Prostate gland (tissue), 2 donors: ENCODE measurements around the gene TPST1. TPM values are rescaled to one million over a fixed set of nuclear protein-coding genes. Genes with fewer than 3 reads are reported as not detected.

Source experiments
- DNase-seq: peaks from one replicate; pipeline ENCODE4 v3.0.0-alpha.2; 2019; ENCODE audit warnings: low spot score
- H3K27ac ChIP-seq, 2 donors: fragments of 200-600 bp; sonication (generic); 2 replicates each; pipeline ENCODE4 v1.5.1; 2017 to 2019
- H3K27me3 ChIP-seq: fragments of 200-600 bp; sonication (generic); replicated peaks from 2 replicates; pipeline ENCODE4 v1.5.1; 2019; ENCODE audit not compliant: insufficient read depth
- H3K36me3 ChIP-seq, 2 donors: fragments of 200-600 bp; sonication (generic); 1 replicate in 1 of 2; 2 replicates in 1 of 2; pipeline versions ENCODE4 v1.5.1 to v1.8.1; 2017 to 2019
- H3K4me1 ChIP-seq: fragments of 200-600 bp; sonication (generic); replicated peaks from 2 replicates; pipeline ENCODE4 v1.5.1; 2019
- H3K4me3 ChIP-seq, 2 donors: fragments of 200-600 bp; sonication (generic); 2 replicates each; pipeline ENCODE4 v1.5.1; 2017 to 2019
- H3K9me3 ChIP-seq: fragments of 200-600 bp; sonication (generic); 2 replicates; pipeline ENCODE4 v1.5.1; 2017
- POLR2A ChIP-seq: fragments of 450-650 bp; IDR thresholded peaks from one replicate; pipeline ENCODE4 v1.6.1; 2016; ENCODE audit warnings: antibody characterized with exemption, mild to moderate bottlenecking
- POLR2AphosphoS5 ChIP-seq: sonication (generic); formaldehyde crosslinking; IDR thresholded peaks from one replicate; pipeline ENCODE4 v1.6.1; 2017; ENCODE audit warnings: antibody characterized with exemption
- WGBS: methylation state at CpG from one replicate; pipeline ENCODE4 v1.1.5; 2018; 5-methylcytosine and 5-hydroxymethylcytosine counted together
- intact Hi-C: fragments of 100-400 bp; cut with DNase I; formaldehyde crosslinking; loops from one replicate; pipeline ENCODE4 v1.14.2; 2022
- total RNA-seq, 2 donors: library from RNA; depleted of rRNA; stranded (reverse); fragments of >200 nt; gene quantifications; one replicate each; pipeline ENCODE4 v1.1.0, GENCODE V29; 2016
- TF ChIP-seq, protein P1 (sequence below), 4 experiments: fragments of 200-600 bp in 2 of 4; fragments of 450-650 bp in 2 of 4; sonication (generic) in 2 of 4; IDR thresholded peaks; 1 replicate in 3 of 4; 2 replicates in 1 of 4; pipeline ENCODE4 v1.5.1; 2016 to 2019; ENCODE audit warnings: antibody characterized with exemption in 4 of 4, mild to moderate bottlenecking in 2 of 4, moderate library complexity in 2 of 4

Gene TPST1
- total RNA-seq, 2 donors from 2014 or later = 9.9 to 21.4 TPM

GRCh38 chr7:66257481-66257880 lies 52.3 kb downstream of the TPST1 start:
- no peaks in the 10 kb centered on the region for H3K36me3 ChIP-seq
- 76% methylated on average over 4 of the region's 4 CpGs for WGBS
- intact Hi-C loops = no loop called here
- no peak overlapping the region for H3K4me3 ChIP-seq
- H3K27me3 ChIP-seq = no peaks in the 10 kb centered on the region
- no peak for DNase-seq
- TF ChIP-seq, protein P1, sequence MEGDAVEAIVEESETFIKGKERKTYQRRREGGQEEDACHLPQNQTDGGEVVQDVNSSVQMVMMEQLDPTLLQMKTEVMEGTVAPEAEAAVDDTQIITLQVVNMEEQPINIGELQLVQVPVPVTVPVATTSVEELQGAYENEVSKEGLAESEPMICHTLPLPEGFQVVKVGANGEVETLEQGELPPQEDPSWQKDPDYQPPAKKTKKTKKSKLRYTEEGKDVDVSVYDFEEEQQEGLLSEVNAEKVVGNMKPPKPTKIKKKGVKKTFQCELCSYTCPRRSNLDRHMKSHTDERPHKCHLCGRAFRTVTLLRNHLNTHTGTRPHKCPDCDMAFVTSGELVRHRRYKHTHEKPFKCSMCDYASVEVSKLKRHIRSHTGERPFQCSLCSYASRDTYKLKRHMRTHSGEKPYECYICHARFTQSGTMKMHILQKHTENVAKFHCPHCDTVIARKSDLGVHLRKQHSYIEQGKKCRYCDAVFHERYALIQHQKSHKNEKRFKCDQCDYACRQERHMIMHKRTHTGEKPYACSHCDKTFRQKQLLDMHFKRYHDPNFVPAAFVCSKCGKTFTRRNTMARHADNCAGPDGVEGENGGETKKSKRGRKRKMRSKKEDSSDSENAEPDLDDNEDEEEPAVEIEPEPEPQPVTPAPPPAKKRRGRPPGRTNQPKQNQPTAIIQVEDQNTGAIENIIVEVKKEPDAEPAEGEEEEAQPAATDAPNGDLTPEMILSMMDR (IDR thresholded peaks at IDR 0.05) = no peak
- TF ChIP-seq POLR2AphosphoS5 (no peak), POLR2A (no peak)
- no peak overlapping the region for H3K27ac ChIP-seq
- H3K9me3 ChIP-seq = no peaks in the 10 kb centered on the region
- no peaks in the 10 kb centered on the region for H3K4me1 ChIP-seq

DNA sequence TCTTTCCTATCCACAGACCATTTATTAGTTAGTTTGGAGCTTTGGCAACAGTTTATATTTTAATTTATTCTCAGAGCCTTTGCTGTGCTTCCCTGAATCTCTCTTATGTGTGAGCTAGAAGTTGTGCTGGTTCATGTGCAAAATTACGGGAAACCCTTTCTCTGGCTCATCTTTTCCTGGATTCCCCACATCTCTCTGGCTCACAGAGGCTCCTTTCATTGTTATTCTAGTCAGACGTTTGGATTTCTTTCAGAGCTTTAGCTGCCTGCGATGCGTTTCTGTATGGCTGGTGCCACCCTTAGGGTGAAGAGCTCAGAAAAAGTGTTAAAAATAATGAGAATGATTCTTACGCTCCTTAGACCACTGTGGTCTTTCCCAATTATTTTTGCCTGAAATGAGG lies 53.3 kb downstream of the TPST1 start:
- H3K36me3 ChIP-seq = no peaks in the 10 kb centered on the region
- no peak for DNase-seq
- TF ChIP-seq, protein P1 (IDR thresholded peaks at IDR 0.05) = no peak
- no peak for TF ChIP-seq POLR2AphosphoS5
- no peak for TF ChIP-seq POLR2A
- no peak overlapping the region for H3K27ac ChIP-seq
- no peak overlapping the region for H3K4me3 ChIP-seq
- intact Hi-C loops = no loop called here
- no peaks in the 10 kb centered on the region for H3K4me1 ChIP-seq
- H3K27me3 ChIP-seq = no peaks in the 10 kb centered on the region
- 35% methylated on average over 5 of the region's 5 CpGs for WGBS
- no peaks in the 10 kb centered on the region for H3K9me3 ChIP-seq

- TF ChIP-seq, protein P1 (IDR thresholded peaks at IDR 0.05) = no peak
- no peak for TF ChIP-seq POLR2AphosphoS5
- TF ChIP-seq POLR2A = no peak
- intact Hi-C loops = loop anchor here (10.0 kb wide), 1 partner anchor 63 kb away; no protein-coding TSS in a partner anchor
- no peak for DNase-seq
Measured at GRCh38 chr7:66261941-66262340, 56.8 kb downstream of the TPST1 start.

GRCh38 chr7:66263936-66264335 lies 58.8 kb downstream of the TPST1 start:
- no peaks in the 10 kb centered on the region for H3K9me3 ChIP-seq
- H3K4me3 ChIP-seq = no peak overlapping the region
- intact Hi-C loops = loop anchor here (10.0 kb wide), 1 partner anchor 61 kb away; no protein-coding TSS in a partner anchor
- no peaks in the 10 kb centered on the region for H3K36me3 ChIP-seq
- H3K27me3 ChIP-seq = no peaks in the 10 kb centered on the region
- TF ChIP-seq POLR2A (no peak), POLR2AphosphoS5 (no peak)
- TF ChIP-seq, protein P1 (IDR thresholded peaks at IDR 0.05) = no peak
- H3K27ac ChIP-seq = no peak overlapping the region
- no peaks in the 10 kb centered on the region for H3K4me1 ChIP-seq
- WGBS = 81% methylated on average over 1 of the region's 1 CpG
- DNase-seq = no peak

More at GRCh38 chr7:66261941-66262340, 56.8 kb downstream of the TPST1 start:
- no peak overlapping the region for H3K4me3 ChIP-seq
- H3K4me1 ChIP-seq = no peaks in the 10 kb centered on the region
- H3K9me3 ChIP-seq = no peaks in the 10 kb centered on the region
- H3K27ac ChIP-seq = no peak overlapping the region
- no peaks in the 10 kb centered on the region for H3K36me3 ChIP-seq
- no peaks in the 10 kb centered on the region for H3K27me3 ChIP-seq

DNA sequence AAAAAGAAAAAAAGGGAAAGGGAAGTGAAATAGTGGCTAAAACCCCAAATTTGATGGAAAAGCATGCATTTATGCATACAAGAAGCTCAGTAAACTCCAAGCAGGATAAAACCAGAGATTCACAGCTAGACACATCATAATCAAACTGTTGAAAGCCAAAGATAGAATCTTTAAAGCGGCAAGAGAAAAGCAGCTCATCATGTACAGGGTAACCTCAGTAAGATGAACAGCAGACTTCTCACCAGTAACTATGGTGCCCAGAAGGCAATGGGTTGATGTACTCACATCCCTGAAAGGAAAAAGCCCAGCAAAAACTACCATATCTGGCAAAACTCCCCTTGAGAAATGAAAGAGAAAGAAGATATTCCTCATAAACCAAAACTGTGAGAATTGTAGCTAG lies 60.4 kb downstream of the TPST1 start:
- DNase-seq = no peak
- intact Hi-C loops = loop anchor here (10.0 kb wide), 1 partner anchor 59 kb away; no protein-coding TSS in a partner anchor
- Histone ChIP-seq H3K36me3 (no peaks in the 10 kb centered on the region), H3K27me3 (no peaks in the 10 kb centered on the region), H3K27ac (no peak overlapping the region), H3K4me3 (no peak overlapping the region), H3K9me3 (no peaks in the 10 kb centered on the region), H3K4me1 (no peaks in the 10 kb centered on the region)
- TF ChIP-seq, protein P1 (IDR thresholded peaks at IDR 0.05) = no peak
- TF ChIP-seq POLR2A (no peak), POLR2AphosphoS5 (no peak)
- 91% methylated on average over 1 of the region's 1 CpG for WGBS
